Fibroblast of pulmonary artery (primary cell): ENCODE results near the gene SLC24A4.

Source experiments
- DNase-seq: peaks from one replicate; pipeline ENCODE4 v3.0.0-alpha.2; 2010; ENCODE audit warnings: low read depth
- H3K4me3 ChIP-seq: replicated peaks from 2 replicates; pipeline ENCODE4 v1.5.1; 2011; ENCODE audit warnings: low read depth, mild to moderate bottlenecking, control low read depth, low read length, moderate library complexity
- TF ChIP-seq, protein P1 (sequence below): IDR thresholded peaks from 2 replicates; pipeline ENCODE4 v1.5.1; 2011; ENCODE audit warnings: mild to moderate bottlenecking, control low read depth, low read length, inconsistent platforms; ENCODE audit errors: missing control alignments

Gene SLC24A4

DNA sequence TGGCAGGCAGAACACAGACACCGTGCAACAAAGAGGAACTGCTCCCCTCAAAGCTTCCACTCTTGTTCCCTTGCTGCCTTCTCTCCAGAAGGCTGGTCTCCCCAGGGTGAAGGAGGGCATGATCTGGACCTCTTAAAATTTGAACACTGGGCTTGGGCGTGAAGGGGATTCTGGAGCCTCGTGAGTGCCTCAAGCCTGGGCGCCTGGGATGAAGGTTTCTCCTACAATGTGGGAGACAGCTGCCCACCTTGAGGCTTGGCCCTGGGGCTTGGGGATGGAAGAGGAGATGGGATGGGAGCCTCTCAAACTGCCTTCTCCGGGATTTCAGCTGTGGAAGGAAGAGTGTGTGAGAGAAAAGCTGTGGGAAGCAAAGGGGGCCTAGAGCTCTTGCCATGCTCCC, 182.9 kb downstream of the SLC24A4 start:
- no peak overlapping the region for H3K4me3 ChIP-seq
- no peak for DNase-seq
- TF ChIP-seq, protein P1, sequence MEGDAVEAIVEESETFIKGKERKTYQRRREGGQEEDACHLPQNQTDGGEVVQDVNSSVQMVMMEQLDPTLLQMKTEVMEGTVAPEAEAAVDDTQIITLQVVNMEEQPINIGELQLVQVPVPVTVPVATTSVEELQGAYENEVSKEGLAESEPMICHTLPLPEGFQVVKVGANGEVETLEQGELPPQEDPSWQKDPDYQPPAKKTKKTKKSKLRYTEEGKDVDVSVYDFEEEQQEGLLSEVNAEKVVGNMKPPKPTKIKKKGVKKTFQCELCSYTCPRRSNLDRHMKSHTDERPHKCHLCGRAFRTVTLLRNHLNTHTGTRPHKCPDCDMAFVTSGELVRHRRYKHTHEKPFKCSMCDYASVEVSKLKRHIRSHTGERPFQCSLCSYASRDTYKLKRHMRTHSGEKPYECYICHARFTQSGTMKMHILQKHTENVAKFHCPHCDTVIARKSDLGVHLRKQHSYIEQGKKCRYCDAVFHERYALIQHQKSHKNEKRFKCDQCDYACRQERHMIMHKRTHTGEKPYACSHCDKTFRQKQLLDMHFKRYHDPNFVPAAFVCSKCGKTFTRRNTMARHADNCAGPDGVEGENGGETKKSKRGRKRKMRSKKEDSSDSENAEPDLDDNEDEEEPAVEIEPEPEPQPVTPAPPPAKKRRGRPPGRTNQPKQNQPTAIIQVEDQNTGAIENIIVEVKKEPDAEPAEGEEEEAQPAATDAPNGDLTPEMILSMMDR: no peak

- H3K4me3 ChIP-seq: no peak overlapping the region
- no peak for DNase-seq
- TF ChIP-seq, protein P1: no peak
Observed at GRCh38 chr14:92506231-92506630, 183.3 kb downstream of the SLC24A4 start.

DNA sequence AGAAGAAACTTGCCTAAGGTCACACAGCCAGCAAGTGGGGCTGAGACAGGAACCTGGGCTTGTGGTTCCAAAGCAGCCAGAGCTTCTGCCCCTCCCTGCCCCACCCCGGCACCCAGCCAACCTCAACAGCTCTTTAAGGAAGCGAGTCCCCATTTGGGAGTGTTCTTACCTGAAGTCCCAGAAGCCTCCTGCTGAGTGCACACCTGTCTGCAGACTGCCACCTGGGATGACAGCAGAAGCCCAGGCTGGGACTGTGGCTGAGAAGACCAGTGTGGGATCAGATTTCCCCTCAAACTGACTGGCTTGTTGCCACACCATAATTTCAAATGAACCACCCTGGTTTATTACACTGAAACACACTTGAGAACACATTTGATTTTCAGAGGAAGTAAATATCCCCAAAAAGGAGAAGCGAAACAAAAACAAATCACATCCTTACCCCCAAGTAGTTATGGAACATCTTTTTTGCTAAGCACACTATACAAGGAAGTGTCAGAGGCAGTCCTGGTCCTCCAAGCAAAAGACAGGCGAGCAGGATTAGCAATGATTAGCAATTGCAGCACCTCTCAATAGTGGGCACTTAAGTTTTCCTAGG, 184.3 kb downstream of the SLC24A4 start:
- no peak for DNase-seq
- no peak overlapping the region for H3K4me3 ChIP-seq
- TF ChIP-seq, protein P1: no peak

DNA sequence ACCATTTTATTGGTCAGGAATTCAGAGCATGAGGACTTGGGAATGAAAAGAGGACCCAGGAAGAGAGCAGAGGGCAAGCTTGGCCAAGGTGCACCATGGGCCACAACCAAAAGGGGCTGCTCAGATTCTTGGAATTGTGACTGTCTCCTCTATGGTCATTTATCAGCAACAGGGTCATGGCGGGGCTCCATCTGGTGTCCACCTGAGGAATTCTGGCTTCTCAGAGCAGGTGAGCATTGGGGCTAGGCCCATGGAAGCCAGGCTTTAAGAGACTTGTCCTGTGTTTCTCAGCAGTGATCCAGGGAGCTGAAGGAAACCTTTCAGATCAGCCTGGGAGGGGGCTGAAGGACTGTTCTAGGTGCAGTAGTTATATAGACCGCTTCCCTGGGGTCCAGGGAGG, 188.0 kb downstream of the SLC24A4 start:
- TF ChIP-seq, protein P1: no peak
- H3K4me3 ChIP-seq: no peak overlapping the region
- DNase-seq: no peak

- TF ChIP-seq, protein P1: no peak
- peak; percentile 93 for DNase-seq
- H3K4me3 ChIP-seq: no peak overlapping the region
Observed at GRCh38 chr14:92511453-92512238, 188.7 kb downstream of the SLC24A4 start.

DNA sequence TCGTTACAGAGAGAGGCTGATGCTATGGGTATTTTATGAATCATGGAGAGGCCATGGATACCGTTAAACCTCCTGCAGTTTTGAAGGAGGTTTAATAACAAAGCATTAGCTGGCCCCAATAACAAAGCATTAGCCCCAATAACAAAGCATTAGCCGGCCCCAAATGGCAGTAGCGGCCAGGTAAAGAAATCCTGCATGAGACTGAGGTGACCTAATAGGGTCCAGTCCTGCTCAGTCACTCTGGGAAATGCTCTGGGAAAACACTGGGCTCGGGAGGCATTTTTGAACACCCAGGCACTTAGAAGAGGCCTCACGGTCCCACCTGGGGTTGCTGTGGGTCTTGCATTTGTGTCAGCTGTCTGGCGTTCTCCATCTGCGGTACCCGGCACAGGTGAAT, 189.8 kb downstream of the SLC24A4 start:
- no peak overlapping the region for H3K4me3 ChIP-seq
- TF ChIP-seq, protein P1: no peak
- no peak for DNase-seq
